Memory B cell (primary cell): ENCODE measurements around the gene LGR5.

ENCODE experiments used
- ATAC-seq: fragments of 150-1000 bp; cut with Tn5 transposase; 2 replicates; pipeline ENCODE4 v1.10.0; 2021; ENCODE audit warnings: low read depth, mild to moderate bottlenecking, moderate library complexity
- DNase-seq, 2 donors: peaks; one replicate each; pipeline ENCODE4 v3.0.0; 2022; ENCODE audit warnings: low spot score in 2 of 2
- H3K27ac Mint-ChIP-seq: one replicate; pipeline ENCODE4 v1.8.0; 2022; ENCODE audit warnings: mild to moderate bottlenecking, moderate library complexity, mixed read lengths
- H3K27me3 Mint-ChIP-seq: one replicate; pipeline ENCODE4 v1.8.0; 2022; ENCODE audit warnings: mixed read lengths
- H3K36me3 Mint-ChIP-seq: one replicate; pipeline ENCODE4 v1.8.0; 2022; ENCODE audit warnings: mild to moderate bottlenecking, mixed read lengths
- H3K4me1 Mint-ChIP-seq: one replicate; pipeline ENCODE4 v1.8.0; 2022; ENCODE audit warnings: mixed read lengths
- H3K4me3 Mint-ChIP-seq: one replicate; pipeline ENCODE4 v1.8.0; 2022; ENCODE audit warnings: mild to moderate bottlenecking, moderate library complexity, mixed read lengths
- H3K9me3 Mint-ChIP-seq: one replicate; pipeline ENCODE4 v1.8.0; 2022; ENCODE audit warnings: mixed read lengths

Gene LGR5

DNA sequence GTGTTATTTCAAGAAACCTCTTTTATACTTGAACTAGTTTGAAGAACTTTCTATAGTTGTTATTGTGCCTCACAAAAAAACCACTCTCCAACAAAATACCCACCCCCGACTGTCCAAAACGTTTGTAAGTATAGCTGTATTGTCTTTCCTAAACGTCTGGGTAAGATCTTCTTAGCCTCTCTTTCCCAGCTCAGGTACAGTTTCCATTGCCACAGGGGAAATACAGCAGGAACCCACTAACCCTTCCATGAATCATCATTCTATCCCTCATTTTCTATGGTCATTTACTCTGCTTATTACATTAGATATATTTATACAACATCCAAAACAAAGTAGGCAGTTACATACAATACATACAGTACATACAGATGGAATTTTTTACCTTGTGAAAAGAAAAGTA lies 153.2 kb downstream of the LGR5 start:
- Mint-ChIP-seq H3K36me3 (no peaks in the 10 kb centered on the region), H3K27me3 (peaks cover 20% of the 10 kb centered on the region), H3K4me3 (no peak overlapping the region), H3K9me3 (no peaks in the 10 kb centered on the region), H3K4me1 (no peaks in the 10 kb centered on the region), H3K27ac (no peak overlapping the region)
- no peak for ATAC-seq
- no peak for DNase-seq

DNA sequence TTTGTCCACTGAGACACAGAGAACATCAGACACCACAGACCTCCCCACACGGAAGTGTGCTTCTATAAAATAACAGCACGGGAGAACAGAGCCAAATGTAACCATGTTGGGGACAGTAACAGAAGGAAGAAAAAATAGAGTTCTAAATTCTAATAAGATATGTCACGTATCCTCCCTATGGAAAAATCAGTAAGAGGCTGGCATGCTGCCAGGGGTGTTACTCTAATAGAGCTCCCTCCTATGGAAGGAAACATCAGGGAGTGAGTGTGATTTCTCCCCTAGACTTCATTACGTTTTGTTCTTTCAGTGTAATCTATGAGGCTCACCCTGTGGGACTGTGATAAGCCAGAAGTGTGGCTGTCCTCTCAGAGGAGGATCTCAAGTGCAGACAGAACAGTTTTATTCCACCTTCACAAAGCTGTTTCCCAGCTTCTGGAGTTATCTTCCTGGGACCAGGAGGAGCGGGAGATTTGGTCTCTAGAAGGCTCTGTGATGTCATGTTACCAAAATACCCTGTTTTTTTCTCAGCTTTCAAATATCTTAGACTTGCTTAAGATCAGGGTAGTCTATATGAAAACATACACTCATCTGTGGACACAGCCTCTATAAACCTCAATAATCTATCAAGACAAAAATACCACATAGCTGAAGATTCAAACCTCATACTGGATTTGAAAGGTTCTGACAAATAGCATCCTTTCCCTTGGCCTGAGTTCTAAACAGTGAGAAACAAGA lies 154.8 kb downstream of the LGR5 start:
- H3K27me3 Mint-ChIP-seq: peaks cover 18% of the 10 kb centered on the region

DNA sequence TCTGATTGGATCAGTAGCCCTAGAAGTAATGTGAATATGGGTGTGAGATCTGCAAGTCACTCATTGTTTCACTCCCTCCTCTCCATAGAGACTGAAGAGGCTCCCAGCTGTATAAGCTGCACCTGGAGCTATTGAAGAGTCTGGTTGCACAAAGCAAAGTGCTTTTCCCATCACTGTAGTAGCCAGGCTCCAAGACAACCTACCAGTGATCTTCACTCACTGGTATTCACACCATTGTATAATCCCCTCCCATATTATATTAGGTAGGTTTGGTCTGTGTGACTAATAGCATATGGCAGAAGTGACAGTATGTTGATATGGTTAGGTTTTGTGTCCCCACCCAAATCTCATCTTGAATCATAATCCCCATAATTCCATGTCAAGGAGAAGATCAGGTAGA lies 159.6 kb downstream of the LGR5 start:
- no peak for ATAC-seq

More for the DNA sequence above, 154.8 kb downstream of the LGR5 start:
- H3K4me1 Mint-ChIP-seq: no peaks in the 10 kb centered on the region
- DNase-seq (no peak), ATAC-seq (no peak)
- no peak overlapping the region for H3K27ac Mint-ChIP-seq
- H3K4me3 Mint-ChIP-seq: no peak overlapping the region
- no peaks in the 10 kb centered on the region for H3K36me3 Mint-ChIP-seq
- peaks cover 1% of the 10 kb centered on the region for H3K9me3 Mint-ChIP-seq

DNA sequence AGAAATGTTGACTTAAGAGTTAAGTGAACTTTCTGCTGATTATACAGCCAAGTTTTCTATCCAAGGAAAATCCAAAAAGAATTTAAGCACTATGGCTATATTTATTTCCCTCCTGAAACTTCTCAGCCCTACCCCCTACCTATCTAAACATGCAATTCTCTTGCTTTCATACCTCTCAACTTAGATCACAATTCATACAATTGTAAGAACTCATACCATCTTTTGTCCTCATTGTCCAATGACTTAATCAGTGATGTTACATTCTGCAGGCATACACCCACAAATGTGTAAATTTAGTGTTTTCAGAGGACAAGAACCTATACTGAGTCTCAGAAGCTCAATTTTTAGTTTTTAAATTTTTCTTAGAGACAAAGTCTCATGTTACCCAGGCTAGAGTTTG lies 161.9 kb downstream of the LGR5 start:
- H3K27me3 Mint-ChIP-seq: peaks cover 6% of the 10 kb centered on the region
- no peak for DNase-seq
- H3K4me1 Mint-ChIP-seq: no peaks in the 10 kb centered on the region
- H3K4me3 Mint-ChIP-seq: no peak overlapping the region
- H3K27ac Mint-ChIP-seq: no peak overlapping the region
- no peak for ATAC-seq
- H3K9me3 Mint-ChIP-seq: peaks cover 5% of the 10 kb centered on the region
- no peaks in the 10 kb centered on the region for H3K36me3 Mint-ChIP-seq

More for the DNA sequence above, 159.6 kb downstream of the LGR5 start:
- Mint-ChIP-seq H3K27ac (no peak overlapping the region), H3K4me3 (no peak overlapping the region), H3K36me3 (no peaks in the 10 kb centered on the region), H3K27me3 (peaks cover 10% of the 10 kb centered on the region), H3K9me3 (peaks cover 5% of the 10 kb centered on the region), H3K4me1 (no peaks in the 10 kb centered on the region)
- no peak for DNase-seq

DNA sequence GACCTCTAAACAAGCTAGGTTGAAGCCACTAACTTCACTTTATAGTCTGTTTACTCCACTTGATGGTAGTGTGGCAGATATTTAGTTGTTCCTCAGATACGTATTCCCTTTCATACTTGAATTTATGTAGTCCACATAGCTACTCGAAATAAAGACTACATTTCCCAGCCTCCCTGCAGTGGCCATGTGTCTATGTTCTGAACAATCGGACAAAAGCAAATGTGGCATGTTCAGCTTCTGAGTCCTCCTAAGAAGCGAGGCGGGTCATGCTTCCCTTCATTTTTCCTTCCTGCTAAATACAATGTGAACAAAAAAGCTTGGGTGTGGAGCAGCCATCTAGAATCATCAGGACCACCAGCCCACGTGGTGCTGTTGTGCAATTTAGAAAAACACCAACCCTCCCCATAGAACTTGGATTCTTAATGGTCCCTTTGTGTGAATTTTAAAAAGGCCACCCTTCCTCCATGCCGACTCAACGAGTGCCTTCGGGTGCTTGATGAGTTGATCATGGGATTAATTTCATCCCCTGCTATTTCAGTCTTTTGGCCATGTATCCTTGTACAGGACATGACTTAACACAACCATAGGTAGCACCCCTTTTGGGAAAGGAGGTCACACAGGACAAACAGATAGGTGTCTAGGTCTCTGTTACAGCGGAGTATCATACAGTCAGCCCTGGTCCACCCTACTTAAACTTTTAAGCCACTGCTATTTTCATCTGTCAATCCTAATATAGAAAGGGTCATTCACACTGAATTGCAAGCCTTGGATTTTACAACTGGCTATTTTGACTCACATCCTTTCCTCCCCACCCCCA lies 163.4 kb downstream of the LGR5 start:
- DNase-seq: no peak
- no peaks in the 10 kb centered on the region for H3K4me1 Mint-ChIP-seq
- no peak for ATAC-seq
- H3K4me3 Mint-ChIP-seq: no peak overlapping the region
- peaks cover 4% of the 10 kb centered on the region for H3K36me3 Mint-ChIP-seq
- peaks cover 5% of the 10 kb centered on the region for H3K9me3 Mint-ChIP-seq
- H3K27ac Mint-ChIP-seq: no peak overlapping the region
- peaks cover 6% of the 10 kb centered on the region for H3K27me3 Mint-ChIP-seq

DNA sequence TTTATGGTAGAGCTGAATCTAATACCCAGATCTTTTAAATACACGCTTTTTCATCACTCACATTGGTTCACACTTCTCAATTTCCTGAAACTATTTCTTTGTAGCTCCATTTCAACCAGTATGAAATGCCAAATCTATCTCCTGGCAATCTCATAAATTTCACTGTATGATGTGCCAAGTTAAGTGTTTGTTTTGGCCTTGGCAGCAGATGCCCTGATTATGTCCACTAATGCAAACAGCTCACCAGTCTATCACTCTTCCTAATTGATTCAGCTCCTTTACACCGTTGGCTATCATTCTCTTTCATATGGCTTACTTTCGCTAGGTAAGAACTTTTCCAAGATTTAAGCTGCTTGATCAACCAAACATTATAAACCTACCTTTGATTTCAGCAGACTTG lies 165.4 kb downstream of the LGR5 start:
- no peak overlapping the region for H3K4me3 Mint-ChIP-seq
- peaks cover 2% of the 10 kb centered on the region for H3K27me3 Mint-ChIP-seq
- no peak for DNase-seq
- H3K4me1 Mint-ChIP-seq: peaks cover 2% of the 10 kb centered on the region
- no peak overlapping the region for H3K27ac Mint-ChIP-seq
- peaks cover 10% of the 10 kb centered on the region for H3K36me3 Mint-ChIP-seq
- no peaks in the 10 kb centered on the region for H3K9me3 Mint-ChIP-seq
- no peak for ATAC-seq

DNA sequence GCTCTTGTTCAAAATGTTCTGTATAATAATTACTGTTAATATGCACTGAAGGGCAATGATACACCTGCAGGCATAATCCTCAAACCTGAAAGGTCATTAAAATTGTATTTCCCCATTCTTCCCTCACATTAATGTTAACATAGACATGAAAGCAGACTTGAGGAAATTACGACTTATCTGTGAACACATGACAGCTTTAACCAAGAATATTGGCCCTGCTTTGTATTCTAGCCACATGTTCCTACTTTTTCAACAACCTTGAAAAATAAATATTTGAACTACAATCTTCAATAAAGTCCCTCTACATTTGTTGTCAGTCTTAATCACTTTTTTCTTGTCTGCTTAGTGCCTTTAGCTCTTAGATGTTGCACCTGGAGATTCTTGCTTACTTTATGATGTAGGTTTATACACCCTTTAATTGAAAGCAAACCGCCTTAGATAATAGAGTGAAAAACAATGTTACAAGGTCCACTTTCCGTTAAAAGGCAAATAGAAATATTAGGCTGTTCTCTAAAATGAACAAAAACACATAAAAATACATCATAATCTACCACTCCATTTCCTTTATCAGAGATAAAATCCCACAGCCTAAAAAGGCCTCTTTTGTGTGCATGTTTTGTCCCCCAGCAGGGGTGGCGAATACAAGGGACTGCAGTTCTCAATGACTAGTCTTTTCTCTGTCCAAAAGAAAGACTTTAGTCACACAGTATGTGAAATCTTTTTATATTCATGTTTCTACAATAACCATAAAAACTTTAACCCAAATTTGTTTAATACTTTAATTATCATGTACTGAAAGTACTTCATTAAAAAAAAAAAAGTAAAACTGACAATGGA lies 168.1 kb downstream of the LGR5 start:
- H3K9me3 Mint-ChIP-seq: no peaks in the 10 kb centered on the region
- ATAC-seq (no peak), DNase-seq (no peak)
- H3K27me3 Mint-ChIP-seq: no peaks in the 10 kb centered on the region
- H3K27ac Mint-ChIP-seq: no peak overlapping the region
- H3K4me1 Mint-ChIP-seq: peaks cover 7% of the 10 kb centered on the region
- H3K36me3 Mint-ChIP-seq: peaks cover 21% of the 10 kb centered on the region
- no peak overlapping the region for H3K4me3 Mint-ChIP-seq

DNA sequence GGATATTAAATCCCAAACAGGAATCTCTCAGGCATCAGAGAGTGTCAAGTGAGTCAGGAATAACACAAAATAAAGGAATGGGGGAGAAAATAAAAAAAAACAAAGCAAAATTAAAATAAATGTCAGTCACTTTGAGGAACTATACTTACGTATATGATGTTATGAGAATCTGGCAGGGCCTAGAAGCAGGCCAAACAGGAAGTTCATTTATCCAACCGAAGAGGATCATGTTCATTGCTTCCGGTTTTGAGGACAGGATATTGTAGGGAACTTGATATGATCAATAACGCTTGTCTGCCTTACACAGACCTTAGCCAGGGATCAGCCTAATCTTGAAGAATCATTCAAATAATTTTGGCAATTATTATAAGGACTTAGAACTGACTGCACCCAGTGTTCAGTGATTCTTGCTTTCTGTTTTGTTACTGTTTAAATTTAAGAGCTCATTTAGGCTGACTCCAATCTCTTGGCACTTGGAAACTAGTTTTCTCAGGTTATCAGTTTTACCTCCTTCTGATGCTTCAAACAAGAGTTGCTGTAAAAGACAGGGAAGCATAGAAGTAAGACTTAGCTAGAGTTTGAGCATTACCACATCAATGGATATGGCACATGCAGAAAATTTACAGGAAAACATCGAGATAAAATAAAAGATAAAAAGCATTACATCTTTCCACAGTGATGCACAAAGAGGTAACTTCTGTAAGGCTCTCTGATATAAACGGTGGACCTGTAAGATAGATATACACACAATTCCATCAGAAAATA lies 170.6 kb downstream of the LGR5 start:
- peak; percentile 70 for ATAC-seq
- no peak overlapping the region for H3K4me3 Mint-ChIP-seq

DNA sequence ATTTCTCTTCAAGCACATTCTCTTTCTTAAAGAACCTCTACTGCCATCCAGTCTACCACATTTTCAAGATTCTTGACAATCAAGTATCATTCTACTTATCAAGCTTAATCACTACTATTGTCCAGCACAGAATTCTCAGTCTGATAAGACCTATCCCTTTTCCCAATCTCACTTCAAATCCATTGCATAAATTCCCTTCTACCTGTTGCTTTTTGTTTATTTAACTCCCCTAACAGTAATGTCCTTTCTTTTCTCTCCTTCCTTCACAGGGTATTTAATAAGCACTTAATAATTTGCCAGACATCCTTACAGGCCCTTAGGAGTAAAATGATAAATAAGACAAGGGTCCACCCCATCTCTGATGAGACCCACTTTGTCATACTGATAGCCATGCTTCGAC lies 182.3 kb downstream of the LGR5 start:
- no peak overlapping the region for H3K4me3 Mint-ChIP-seq
- DNase-seq: no peak
- no peak for ATAC-seq
- H3K4me1 Mint-ChIP-seq: peaks cover 19% of the 10 kb centered on the region
- H3K9me3 Mint-ChIP-seq: no peaks in the 10 kb centered on the region
- peak overlapping the region; percentile 54 for H3K27ac Mint-ChIP-seq
- H3K27me3 Mint-ChIP-seq: no peaks in the 10 kb centered on the region
- peaks cover 38% of the 10 kb centered on the region for H3K36me3 Mint-ChIP-seq

More for the DNA sequence above, 170.6 kb downstream of the LGR5 start:
- H3K27me3 Mint-ChIP-seq: no peaks in the 10 kb centered on the region
- no peak for DNase-seq
- H3K9me3 Mint-ChIP-seq: no peaks in the 10 kb centered on the region
- H3K36me3 Mint-ChIP-seq: peaks cover 27% of the 10 kb centered on the region
- peaks cover 7% of the 10 kb centered on the region for H3K4me1 Mint-ChIP-seq
- peak overlapping the region; percentile 61 for H3K27ac Mint-ChIP-seq

DNA sequence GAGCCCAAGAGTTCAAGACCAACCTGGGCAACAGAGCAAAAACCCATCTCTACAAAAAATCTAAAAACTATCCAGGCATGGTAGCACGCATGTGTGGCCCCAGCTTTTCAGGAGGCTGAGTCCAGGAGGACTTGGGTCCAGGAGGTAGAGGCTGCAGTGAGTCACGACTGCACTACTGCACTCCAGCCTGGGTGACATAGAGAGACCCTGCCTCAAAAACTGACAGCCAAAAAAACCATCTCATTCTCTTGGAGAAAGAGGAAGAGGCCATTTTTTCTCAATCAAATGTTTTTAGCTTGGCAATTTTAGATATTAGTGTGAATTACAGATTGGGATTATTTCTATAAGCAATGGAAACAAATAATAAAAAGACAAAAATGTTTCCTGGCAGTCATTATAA lies 185.9 kb downstream of the LGR5 start:
- H3K27me3 Mint-ChIP-seq: no peaks in the 10 kb centered on the region
- ATAC-seq (no peak), DNase-seq (no peak)
- peaks cover 19% of the 10 kb centered on the region for H3K4me1 Mint-ChIP-seq
- H3K9me3 Mint-ChIP-seq: no peaks in the 10 kb centered on the region
- H3K27ac Mint-ChIP-seq: no peak overlapping the region
- H3K36me3 Mint-ChIP-seq: peaks cover 25% of the 10 kb centered on the region
- H3K4me3 Mint-ChIP-seq: no peak overlapping the region

DNA sequence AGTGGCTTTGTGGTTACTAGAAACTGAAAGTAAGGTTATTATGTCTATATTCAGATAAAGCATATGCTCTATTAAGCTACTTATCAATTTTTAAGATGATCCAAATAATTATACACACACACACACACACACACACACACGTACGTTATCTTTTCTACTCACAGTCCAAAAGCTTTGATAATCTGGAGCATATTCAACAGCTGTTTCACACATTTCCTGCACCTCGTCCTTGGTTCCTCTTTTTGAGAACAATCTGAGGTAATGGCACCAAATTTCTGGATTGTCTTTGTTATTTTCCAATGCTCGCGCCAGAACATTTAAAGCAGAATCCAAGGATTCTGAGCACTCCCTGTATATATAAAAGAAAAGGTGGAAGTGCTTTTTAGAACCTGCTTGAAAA lies 186.5 kb downstream of the LGR5 start:
- Mint-ChIP-seq H3K4me3 (no peak overlapping the region), H3K4me1 (peaks cover 15% of the 10 kb centered on the region), H3K36me3 (peaks cover 20% of the 10 kb centered on the region), H3K27ac (peak overlapping the region; percentile 78), H3K9me3 (no peaks in the 10 kb centered on the region), H3K27me3 (no peaks in the 10 kb centered on the region)
- ATAC-seq: peak; percentile 88
- DNase-seq: peak in 1 of 2 donors; percentile 20

DNA sequence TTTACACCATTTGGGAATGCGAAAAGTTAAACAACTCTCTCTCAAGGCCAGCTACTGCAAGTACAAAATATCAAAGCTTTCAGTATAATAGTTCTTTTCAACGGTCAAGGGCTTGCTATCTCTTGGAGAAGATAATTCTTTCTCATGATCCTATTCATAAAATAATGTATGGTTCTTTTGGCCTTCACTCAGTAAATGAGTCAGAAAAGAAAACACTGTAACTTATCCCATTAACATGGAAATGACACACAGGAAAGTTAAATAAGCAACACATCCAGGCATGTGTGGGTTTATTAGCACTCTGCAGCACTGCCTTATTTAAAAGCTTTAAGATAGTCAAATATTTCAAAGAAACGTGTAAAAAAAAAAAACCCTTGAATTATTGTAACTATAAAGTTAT lies 187.2 kb downstream of the LGR5 start:
- ATAC-seq (no peak), DNase-seq (no peak)
- H3K27ac Mint-ChIP-seq: no peak overlapping the region
- peaks cover 16% of the 10 kb centered on the region for H3K36me3 Mint-ChIP-seq
- no peaks in the 10 kb centered on the region for H3K27me3 Mint-ChIP-seq
- peaks cover 10% of the 10 kb centered on the region for H3K4me1 Mint-ChIP-seq
- no peak overlapping the region for H3K4me3 Mint-ChIP-seq
- H3K9me3 Mint-ChIP-seq: no peaks in the 10 kb centered on the region

DNA sequence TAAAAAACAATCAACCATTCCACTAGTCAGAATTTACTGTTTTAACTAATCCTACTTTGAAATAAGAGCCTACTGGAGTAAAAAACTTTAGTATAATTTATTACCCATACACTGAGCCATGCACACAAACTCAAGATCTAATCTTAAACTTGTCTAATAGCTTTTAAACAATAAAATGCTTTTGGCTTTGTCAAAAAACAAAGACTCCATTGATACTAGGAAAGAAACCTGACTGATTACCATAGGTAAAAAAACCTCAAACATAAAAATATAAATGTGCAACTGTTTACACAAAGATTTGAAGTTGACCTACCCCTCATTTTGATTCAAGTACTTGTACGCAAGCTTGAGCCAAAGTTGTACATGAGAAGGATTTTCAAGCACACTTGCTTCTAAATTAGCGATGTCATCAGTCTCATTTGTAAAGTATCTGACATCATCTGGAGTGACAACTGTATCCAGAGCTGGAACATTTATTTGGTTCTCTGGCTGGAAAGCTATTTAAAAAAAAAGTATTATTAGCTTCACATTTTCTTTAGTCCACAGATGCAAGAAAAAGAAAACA lies 187.9 kb downstream of the LGR5 start:
- Mint-ChIP-seq H3K9me3 (no peaks in the 10 kb centered on the region), H3K4me1 (peaks cover 7% of the 10 kb centered on the region), H3K27me3 (no peaks in the 10 kb centered on the region), H3K27ac (no peak overlapping the region), H3K4me3 (no peak overlapping the region), H3K36me3 (peaks cover 14% of the 10 kb centered on the region)
- ATAC-seq (no peak), DNase-seq (no peak)
